IMR-90 (cell line): ENCODE data around the gene GPSM1. TPM values are rescaled to one million over a fixed set of nuclear protein-coding genes. Genes with fewer than 3 reads are reported as not detected.
A peak's percentile ranks its signal among the peaks of the same experiment; 100 is the strongest.

Experiments used
- ATAC-seq: fragments of 200-7000 bp; cut with Tn5 transposase; 2 replicates; pipeline ENCODE4 v1.9.1; 2020; ENCODE audit warnings: low read depth, mild to moderate bottlenecking, moderate library complexity
- BruUV-seq: library from RNA; stranded (reverse); fragments of 400-500 nt; replicated peaks from 2 replicates; lab custom pipeline; 2021; lab: Mats Ljungman, UMichigan
- CTCF ChIA-PET: fragments of 300-600 bp; formaldehyde crosslinking; extraction: SDS; loops from one replicate; lab custom pipeline; 2021; ENCODE audit warnings: antibody characterized with exemption; lab: Yijun Ruan, JAX
- POLR2A ChIA-PET: fragments of 300-600 bp; sonication (Branson Sonifier 250); formaldehyde crosslinking; loops from one replicate; lab custom pipeline; 2022; ENCODE audit warnings: antibody characterized with exemption; ENCODE audit not compliant: unreplicated experiment; lab: Charles Lee
- DNase-seq: peaks from one replicate; pipeline ENCODE4 v3.0.0; 2013
- H2AFZ ChIP-seq: replicated peaks from 2 replicates; pipeline ENCODE3; 2013; ENCODE audit warnings: low read length, mild to moderate bottlenecking; ENCODE audit not compliant: poor library complexity
- H2AK5ac ChIP-seq: 2 replicates; pipeline ENCODE4 v1.6.1; 2013; ENCODE audit warnings: low read depth, low read length, inconsistent platforms
- H2AK9ac ChIP-seq: replicated peaks from 2 replicates; pipeline ENCODE3; 2013; ENCODE audit warnings: mild to moderate bottlenecking, low read depth, low read length, moderate library complexity; ENCODE audit not compliant: poor library complexity
- H2BK120ac ChIP-seq: 2 replicates; pipeline ENCODE4 v1.6.1; 2013; ENCODE audit warnings: low read depth, low read length, inconsistent platforms
- H2BK15ac ChIP-seq: 3 replicates; pipeline ENCODE4 v1.6.1; 2013; ENCODE audit warnings: low read depth, low read length, inconsistent platforms
- H2BK20ac ChIP-seq: 2 replicates; pipeline ENCODE4 v1.6.1; 2013; ENCODE audit warnings: low read depth, mild to moderate bottlenecking, inconsistent platforms, low read length, moderate library complexity
- H2BK5ac ChIP-seq: 2 replicates; pipeline ENCODE4 v1.6.1; 2013; ENCODE audit warnings: mild to moderate bottlenecking, low read depth, low read length, inconsistent platforms; ENCODE audit not compliant: poor library complexity, severe bottlenecking
- H3K14ac ChIP-seq: replicated peaks from 2 replicates; pipeline ENCODE4 v1.6.1; 2013; ENCODE audit warnings: low read depth, low read length, inconsistent platforms
- H3K18ac ChIP-seq: 2 replicates; pipeline ENCODE4 v1.6.1; 2013; ENCODE audit warnings: low read depth, low read length, control low read depth
- H3K23ac ChIP-seq: 2 replicates; pipeline ENCODE4 v1.6.1; 2013; ENCODE audit warnings: low read depth, low read length, inconsistent platforms
- H3K27ac ChIP-seq: 2 replicates; pipeline ENCODE4 v1.5.1; 2013; ENCODE audit warnings: mild to moderate bottlenecking, control low read depth, low read length; ENCODE audit not compliant: insufficient read depth
- H3K27me3 ChIP-seq: 2 replicates; pipeline ENCODE4 v1.6.1; 2013; ENCODE audit warnings: low read length; ENCODE audit not compliant: control insufficient read depth, insufficient read depth
- H3K36me3 ChIP-seq: 2 replicates; pipeline ENCODE4 v1.6.1; 2013; ENCODE audit warnings: low read length, mixed read lengths; ENCODE audit not compliant: control insufficient read depth, insufficient read depth
- H3K4ac ChIP-seq: 2 replicates; pipeline ENCODE4 v1.6.1; 2013; ENCODE audit warnings: low read depth, low read length, inconsistent platforms
- H3K4me1 ChIP-seq: 2 replicates; pipeline ENCODE4 v1.6.1; 2013; ENCODE audit warnings: low read length, mixed read lengths; ENCODE audit not compliant: control insufficient read depth, insufficient read depth
- H3K4me2 ChIP-seq: 2 replicates; pipeline ENCODE4 v1.6.1; 2013; ENCODE audit warnings: low read depth, mild to moderate bottlenecking, control low read depth, low read length, moderate library complexity
- H3K4me3 ChIP-seq: 2 replicates; pipeline ENCODE4 v1.5.1; 2013; ENCODE audit warnings: low read depth, mild to moderate bottlenecking, control low read depth, low read length, moderate library complexity; ENCODE audit not compliant: insufficient read depth
- H3K56ac ChIP-seq: 2 replicates; pipeline ENCODE4 v1.6.1; 2013; ENCODE audit warnings: low read length, inconsistent platforms; ENCODE audit not compliant: insufficient read depth; ENCODE audit errors: extremely low read depth
- H3K79me1 ChIP-seq, 2 experiments: 2 replicates each; pipeline ENCODE4 v1.6.1; 2013; ENCODE audit warnings: low read length in 2 of 2, inconsistent platforms in 1 of 2, low read depth in 1 of 2
- H3K9ac ChIP-seq: 2 replicates; pipeline ENCODE4 v1.6.1; 2013; ENCODE audit warnings: low read depth, low read length, control low read depth
- H3K9me1 ChIP-seq: 2 replicates; pipeline ENCODE4 v1.6.1; 2013; ENCODE audit warnings: low read length, inconsistent platforms; ENCODE audit not compliant: insufficient read depth
- H3K9me3 ChIP-seq: 2 replicates; pipeline ENCODE4 v1.6.1; 2013; ENCODE audit warnings: low read length; ENCODE audit not compliant: control insufficient read depth, insufficient read depth
- H4K20me1 ChIP-seq: 2 replicates; pipeline ENCODE4 v1.6.1; 2013; ENCODE audit warnings: low read length, inconsistent platforms; ENCODE audit not compliant: insufficient read depth
- H4K5ac ChIP-seq: 2 replicates; pipeline ENCODE4 v1.6.1; 2013; ENCODE audit warnings: mild to moderate bottlenecking, low read depth, low read length, control low read depth
- H4K8ac ChIP-seq, 2 experiments: 2 replicates each; pipeline ENCODE4 v1.6.1; 2013; ENCODE audit warnings: low read depth in 2 of 2, low read length in 2 of 2, control low read depth in 1 of 2, inconsistent platforms in 1 of 2
- H4K91ac ChIP-seq: 2 replicates; pipeline ENCODE4 v1.6.1; 2013; ENCODE audit warnings: low read depth, low read length, inconsistent platforms; ENCODE audit not compliant: insufficient read depth
- CHD1 ChIP-seq: IDR thresholded peaks from 2 replicates; pipeline ENCODE4 v1.6.1; 2012; ENCODE audit warnings: low read depth, low read length, improper control_type of control experiment
- FOS ChIP-seq: fragments of 150-350 bp; IDR thresholded peaks from 2 replicates; pipeline ENCODE4 v1.6.1; 2016; ENCODE audit warnings: low read depth, low read length
- NFE2L2 ChIP-seq: fragments of 150-350 bp; IDR thresholded peaks from 2 replicates; pipeline ENCODE4 v1.6.1; 2016; ENCODE audit warnings: low read depth, mild to moderate bottlenecking, low read length
- WGBS, 2 experiments: methylation state at CpG; one replicate each; pipeline versions ENCODE4 v1.1.5 to v1.1.7; 2013; ENCODE audit warnings: missing lambda C conversion rate in 2 of 2; ENCODE audit not compliant: insufficient read length in 1 of 2; ENCODE audit errors: extremely low coverage in 2 of 2; 5-methylcytosine and 5-hydroxymethylcytosine counted together
- dilution Hi-C: fragments of 300-500 bp; cut with HindIII; formaldehyde crosslinking; loops from one replicate; pipeline ENCODE4 v1.14.3; 2018; ENCODE audit warnings: low sequenced_read_pairs; ENCODE audit not compliant: unreplicated experiment
- in situ Hi-C: fragments of 300-500 bp; cut with MboI; formaldehyde crosslinking; loops from 3 replicates; pipeline ENCODE4 v1.14.3; 2019; ENCODE audit warnings: low sequenced_read_pairs, inconsistent platforms, mixed read lengths
- intact Hi-C: fragments of 100-400 bp; cut with micrococcal nuclease; formaldehyde crosslinking; loops from 2 replicates; pipeline ENCODE4 v1.10.0; 2022
- polyA plus RNA-seq, 3 experiments: library from polyadenylated mRNA; depleted of rRNA; stranded (reverse); fragments of >200 nt; gene quantifications; 2 replicates each; pipeline ENCODE4 v1.2.3, GENCODE V29; 2012; ENCODE audit warnings: low replicate concordance in 1 of 3
- total RNA-seq: library from RNA; depleted of rRNA; stranded (reverse); fragments of >200 nt; gene quantifications from 2 replicates; pipeline ENCODE4 v1.2.3, GENCODE V29; 2012

The GPSM1 gene
- total and polyA plus RNA-seq, 2 of the 4 experiments (the other 2 are of a cell fraction): 28.7 to 71.2 TPM

- H3K4me1 ChIP-seq: peaks cover 41% of the 10 kb centered on the region
- dilution Hi-C loops: no loop called here
Measured at GRCh38 chr9:136357202-136357725, 29.9 kb downstream of the GPSM1 start.

More at GRCh38 chr9:136357202-136357725, 29.9 kb downstream of the GPSM1 start:
- H2AK9ac ChIP-seq: peak overlapping the region; percentile 28
- H3K9ac ChIP-seq: no peak overlapping the region
- no TSS peak for BruUV-seq
- no peak for TF ChIP-seq NFE2L2
- no peak for TF ChIP-seq CHD1
- TF ChIP-seq FOS: no peak
- H2BK120ac ChIP-seq: no peak overlapping the region
- H2AFZ ChIP-seq: no peak overlapping the region
- peaks cover 25% of the 10 kb centered on the region for H4K20me1 ChIP-seq
- no peak overlapping the region for H4K91ac ChIP-seq
- H2BK20ac ChIP-seq: no peak overlapping the region
- WGBS, 2 experiments: 100% methylated on average over 6 of the region's 22 CpGs; no CpG with 5 or more reads in 1 of the 2 experiments
- peaks cover 51% of the 10 kb centered on the region for H3K36me3 ChIP-seq
- ChIA-PET CTCF (no interaction called here), POLR2A (no interaction called here)
- H3K4me2 ChIP-seq: no peak overlapping the region
- no peak overlapping the region for H3K56ac ChIP-seq
- no peak overlapping the region for H3K4me3 ChIP-seq
- no peak overlapping the region for H3K14ac ChIP-seq
- no peak overlapping the region for H3K4ac ChIP-seq
- H4K5ac ChIP-seq: no peak overlapping the region
- peaks cover 5% of the 10 kb centered on the region for H3K9me1 ChIP-seq
- H3K27ac ChIP-seq: no peak overlapping the region
- no peak overlapping the region for H3K18ac ChIP-seq
- peaks cover 0 to 53% of the 10 kb centered on the region in 2 experiments; a peak in 3 of 4 replicates for H3K79me1 ChIP-seq
- no peak overlapping the region for H4K8ac ChIP-seq
- H2BK5ac ChIP-seq: no peak overlapping the region
- H2AK5ac ChIP-seq: no peak overlapping the region
- DNase-seq (no peak), ATAC-seq (no peak)
- H3K9me3 ChIP-seq: no peaks in the 10 kb centered on the region
- in situ Hi-C loops: no loop called here
- no peak overlapping the region for H3K23ac ChIP-seq
- intact Hi-C loops: no loop called here
- H2BK15ac ChIP-seq: no peak overlapping the region
- H3K27me3 ChIP-seq: no peaks in the 10 kb centered on the region
